IMR-90 (cell line): ENCODE measurements around the gene IGF2BP3. TPM values are rescaled to one million over a fixed set of nuclear protein-coding genes. Genes with fewer than 3 reads are reported as not detected.

ENCODE experiments used
- ATAC-seq: fragments of 200-7000 bp; cut with Tn5 transposase; 2 replicates; pipeline ENCODE4 v1.9.1; 2020; ENCODE audit warnings: low read depth, mild to moderate bottlenecking, moderate library complexity
- BruUV-seq: library from RNA; stranded (reverse); fragments of 400-500 nt; replicated peaks from 2 replicates; lab custom pipeline; 2021; lab: Mats Ljungman, UMichigan
- CTCF ChIA-PET: fragments of 300-600 bp; formaldehyde crosslinking; extraction: SDS; loops from one replicate; lab custom pipeline; 2021; ENCODE audit warnings: antibody characterized with exemption; lab: Yijun Ruan, JAX
- POLR2A ChIA-PET: fragments of 300-600 bp; sonication (Branson Sonifier 250); formaldehyde crosslinking; loops from one replicate; lab custom pipeline; 2022; ENCODE audit warnings: antibody characterized with exemption; ENCODE audit not compliant: unreplicated experiment; lab: Charles Lee
- DNase-seq: peaks from one replicate; pipeline ENCODE4 v3.0.0; 2013
- H2AFZ ChIP-seq: replicated peaks from 2 replicates; pipeline ENCODE3; 2013; ENCODE audit warnings: low read length, mild to moderate bottlenecking; ENCODE audit not compliant: poor library complexity
- H2AK5ac ChIP-seq: 2 replicates; pipeline ENCODE4 v1.6.1; 2013; ENCODE audit warnings: low read depth, low read length, inconsistent platforms
- H2AK9ac ChIP-seq: replicated peaks from 2 replicates; pipeline ENCODE3; 2013; ENCODE audit warnings: mild to moderate bottlenecking, low read depth, low read length, moderate library complexity; ENCODE audit not compliant: poor library complexity
- H2BK120ac ChIP-seq: 2 replicates; pipeline ENCODE4 v1.6.1; 2013; ENCODE audit warnings: low read depth, low read length, inconsistent platforms
- H2BK15ac ChIP-seq: 3 replicates; pipeline ENCODE4 v1.6.1; 2013; ENCODE audit warnings: low read depth, low read length, inconsistent platforms
- H2BK20ac ChIP-seq: 2 replicates; pipeline ENCODE4 v1.6.1; 2013; ENCODE audit warnings: low read depth, mild to moderate bottlenecking, inconsistent platforms, low read length, moderate library complexity
- H2BK5ac ChIP-seq: 2 replicates; pipeline ENCODE4 v1.6.1; 2013; ENCODE audit warnings: mild to moderate bottlenecking, low read depth, low read length, inconsistent platforms; ENCODE audit not compliant: poor library complexity, severe bottlenecking
- H3K14ac ChIP-seq: replicated peaks from 2 replicates; pipeline ENCODE4 v1.6.1; 2013; ENCODE audit warnings: low read depth, low read length, inconsistent platforms
- H3K18ac ChIP-seq: 2 replicates; pipeline ENCODE4 v1.6.1; 2013; ENCODE audit warnings: low read depth, low read length, control low read depth
- H3K23ac ChIP-seq: 2 replicates; pipeline ENCODE4 v1.6.1; 2013; ENCODE audit warnings: low read depth, low read length, inconsistent platforms
- H3K27ac ChIP-seq: 2 replicates; pipeline ENCODE4 v1.5.1; 2013; ENCODE audit warnings: mild to moderate bottlenecking, control low read depth, low read length; ENCODE audit not compliant: insufficient read depth
- H3K27me3 ChIP-seq: 2 replicates; pipeline ENCODE4 v1.6.1; 2013; ENCODE audit warnings: low read length; ENCODE audit not compliant: control insufficient read depth, insufficient read depth
- H3K36me3 ChIP-seq: 2 replicates; pipeline ENCODE4 v1.6.1; 2013; ENCODE audit warnings: low read length, mixed read lengths; ENCODE audit not compliant: control insufficient read depth, insufficient read depth
- H3K4ac ChIP-seq: 2 replicates; pipeline ENCODE4 v1.6.1; 2013; ENCODE audit warnings: low read depth, low read length, inconsistent platforms
- H3K4me1 ChIP-seq: 2 replicates; pipeline ENCODE4 v1.6.1; 2013; ENCODE audit warnings: low read length, mixed read lengths; ENCODE audit not compliant: control insufficient read depth, insufficient read depth
- H3K4me2 ChIP-seq: 2 replicates; pipeline ENCODE4 v1.6.1; 2013; ENCODE audit warnings: low read depth, mild to moderate bottlenecking, control low read depth, low read length, moderate library complexity
- H3K4me3 ChIP-seq: 2 replicates; pipeline ENCODE4 v1.5.1; 2013; ENCODE audit warnings: low read depth, mild to moderate bottlenecking, control low read depth, low read length, moderate library complexity; ENCODE audit not compliant: insufficient read depth
- H3K56ac ChIP-seq: 2 replicates; pipeline ENCODE4 v1.6.1; 2013; ENCODE audit warnings: low read length, inconsistent platforms; ENCODE audit not compliant: insufficient read depth; ENCODE audit errors: extremely low read depth
- H3K79me1 ChIP-seq, 2 experiments: 2 replicates each; pipeline ENCODE4 v1.6.1; 2013; ENCODE audit warnings: low read length in 2 of 2, inconsistent platforms in 1 of 2, low read depth in 1 of 2
- H3K9ac ChIP-seq: 2 replicates; pipeline ENCODE4 v1.6.1; 2013; ENCODE audit warnings: low read depth, low read length, control low read depth
- H3K9me1 ChIP-seq: 2 replicates; pipeline ENCODE4 v1.6.1; 2013; ENCODE audit warnings: low read length, inconsistent platforms; ENCODE audit not compliant: insufficient read depth
- H3K9me3 ChIP-seq: 2 replicates; pipeline ENCODE4 v1.6.1; 2013; ENCODE audit warnings: low read length; ENCODE audit not compliant: control insufficient read depth, insufficient read depth
- H4K20me1 ChIP-seq: 2 replicates; pipeline ENCODE4 v1.6.1; 2013; ENCODE audit warnings: low read length, inconsistent platforms; ENCODE audit not compliant: insufficient read depth
- H4K5ac ChIP-seq: 2 replicates; pipeline ENCODE4 v1.6.1; 2013; ENCODE audit warnings: mild to moderate bottlenecking, low read depth, low read length, control low read depth
- H4K8ac ChIP-seq, 2 experiments: 2 replicates each; pipeline ENCODE4 v1.6.1; 2013; ENCODE audit warnings: low read depth in 2 of 2, low read length in 2 of 2, control low read depth in 1 of 2, inconsistent platforms in 1 of 2
- H4K91ac ChIP-seq: 2 replicates; pipeline ENCODE4 v1.6.1; 2013; ENCODE audit warnings: low read depth, low read length, inconsistent platforms; ENCODE audit not compliant: insufficient read depth
- BHLHE40 ChIP-seq: fragments of 150-350 bp; IDR thresholded peaks from 2 replicates; pipeline ENCODE4 v1.6.1; 2016; ENCODE audit warnings: mild to moderate bottlenecking, low read depth, low read length
- CEBPB ChIP-seq: IDR thresholded peaks from 2 replicates; pipeline ENCODE4 v1.6.1; 2012; ENCODE audit warnings: low read depth, low read length, improper control_type of control experiment
- MAFK ChIP-seq: IDR thresholded peaks from 2 replicates; pipeline ENCODE4 v1.6.1; 2012; ENCODE audit warnings: low read depth, low read length, improper control_type of control experiment
- MXI1 ChIP-seq: IDR thresholded peaks from 2 replicates; pipeline ENCODE4 v1.6.1; 2012; ENCODE audit warnings: low read depth, mild to moderate bottlenecking, low read length, moderate library complexity, borderline replicate concordance
- RAD21 ChIP-seq: IDR thresholded peaks from 2 replicates; pipeline ENCODE4 v1.6.1; 2012; ENCODE audit warnings: low read length, improper control_type of control experiment
- RCOR1 ChIP-seq: IDR thresholded peaks from 2 replicates; pipeline ENCODE4 v1.6.1; 2012; ENCODE audit warnings: mild to moderate bottlenecking, low read length, improper control_type of control experiment; ENCODE audit not compliant: insufficient replicate concordance
- RFX5 ChIP-seq: IDR thresholded peaks from 2 replicates; pipeline ENCODE4 v1.8.0; 2012; ENCODE audit warnings: low read depth, mild to moderate bottlenecking, low read length, moderate library complexity
- SMC3 ChIP-seq: fragments of 150-350 bp; IDR thresholded peaks from 2 replicates; pipeline ENCODE4 v1.6.1; 2016; ENCODE audit warnings: low read depth, mild to moderate bottlenecking, antibody characterized with exemption, low read length, moderate library complexity
- WGBS, 2 experiments: methylation state at CpG; one replicate each; pipeline versions ENCODE4 v1.1.5 to v1.1.7; 2013; ENCODE audit warnings: missing lambda C conversion rate in 2 of 2; ENCODE audit not compliant: insufficient read length in 1 of 2; ENCODE audit errors: extremely low coverage in 2 of 2; 5-methylcytosine and 5-hydroxymethylcytosine counted together
- dilution Hi-C: fragments of 300-500 bp; cut with HindIII; formaldehyde crosslinking; loops from one replicate; pipeline ENCODE4 v1.14.3; 2018; ENCODE audit warnings: low sequenced_read_pairs; ENCODE audit not compliant: unreplicated experiment
- in situ Hi-C: fragments of 300-500 bp; cut with MboI; formaldehyde crosslinking; loops from 3 replicates; pipeline ENCODE4 v1.14.3; 2019; ENCODE audit warnings: low sequenced_read_pairs, inconsistent platforms, mixed read lengths
- intact Hi-C: fragments of 100-400 bp; cut with micrococcal nuclease; formaldehyde crosslinking; loops from 2 replicates; pipeline ENCODE4 v1.10.0; 2022
- polyA plus RNA-seq, 3 experiments: library from polyadenylated mRNA; depleted of rRNA; stranded (reverse); fragments of >200 nt; gene quantifications; 2 replicates each; pipeline ENCODE4 v1.2.3, GENCODE V29; 2012; ENCODE audit warnings: low replicate concordance in 1 of 3
- total RNA-seq: library from RNA; depleted of rRNA; stranded (reverse); fragments of >200 nt; gene quantifications from 2 replicates; pipeline ENCODE4 v1.2.3, GENCODE V29; 2012

The IGF2BP3 gene
- total and polyA plus RNA-seq, 2 of the 4 experiments (the other 2 are of a cell fraction) = 50.9 to 59.3 TPM

DNA sequence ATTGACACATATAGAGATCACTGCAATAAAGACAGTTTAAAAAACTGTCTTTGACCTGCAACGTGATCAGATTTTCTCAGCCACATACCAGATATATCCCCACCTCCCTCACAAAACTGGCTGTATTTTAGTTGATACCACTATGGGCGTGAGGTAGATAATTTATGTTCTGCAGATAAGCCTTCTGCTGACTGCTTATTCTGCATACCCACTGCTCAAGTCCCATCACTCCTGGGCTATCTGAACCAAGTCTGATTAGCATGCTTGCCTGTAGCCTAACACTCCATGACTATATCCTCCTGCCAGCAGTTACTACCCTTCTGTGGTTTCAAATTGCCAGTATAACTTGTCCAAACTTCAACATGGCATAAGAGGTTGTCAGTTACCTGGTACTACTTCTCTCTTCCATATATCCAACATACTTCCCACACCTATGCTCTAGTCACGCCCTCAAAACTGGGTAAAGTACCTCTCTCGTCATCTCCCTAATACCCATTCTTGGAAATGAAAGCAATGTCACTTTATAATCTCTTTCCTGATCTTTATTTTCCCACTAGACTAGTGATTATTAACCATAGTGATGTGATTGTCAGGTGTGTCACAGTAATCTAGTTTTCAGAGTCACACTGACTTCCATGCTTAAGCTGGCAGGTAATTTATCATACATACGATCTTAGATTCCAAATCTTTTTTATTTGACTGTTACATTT is 100.4 kb downstream of the IGF2BP3 start:
- DNase-seq (no peak), ATAC-seq (no peak)
- no peak overlapping the region for H3K4ac ChIP-seq
- peaks cover 35% of the 10 kb centered on the region; the same call in 1 of the 2 replicates for H4K20me1 ChIP-seq
- H4K91ac ChIP-seq = no peak overlapping the region
- peaks cover 13% of the 10 kb centered on the region for H3K4me1 ChIP-seq
- H3K9me1 ChIP-seq = peaks cover 16% of the 10 kb centered on the region
- no peak overlapping the region for H3K14ac ChIP-seq
- BruUV-seq = no TSS peak
- CTCF ChIA-PET = no interaction called here
- no peak overlapping the region for H2BK20ac ChIP-seq
- no CpG with 5 or more reads among the region's 5 CpGs for WGBS, 2 experiments
- no peak overlapping the region for H2BK15ac ChIP-seq
- H3K4me3 ChIP-seq = no peak overlapping the region
- no peak overlapping the region for H3K27ac ChIP-seq
- TF ChIP-seq BHLHE40 = no peak
- no peak for TF ChIP-seq RCOR1
- TF ChIP-seq RFX5 = no peak
- no peak for TF ChIP-seq RAD21
- no peak for TF ChIP-seq MAFK
- no peak for TF ChIP-seq SMC3
- TF ChIP-seq CEBPB = no peak
- TF ChIP-seq MXI1 = no peak
- H2AK5ac ChIP-seq = no peak overlapping the region
- no peak overlapping the region for H3K4me2 ChIP-seq
- H3K23ac ChIP-seq = no peak overlapping the region
- no peak overlapping the region for H4K5ac ChIP-seq
- no peak overlapping the region for H2AFZ ChIP-seq
- in situ Hi-C loops = no loop called here
- H2BK120ac ChIP-seq = no peak overlapping the region
- no peak overlapping the region for H2AK9ac ChIP-seq
- no peak overlapping the region for H3K56ac ChIP-seq
- H3K27me3 ChIP-seq = no peaks in the 10 kb centered on the region
- H3K9ac ChIP-seq = no peak overlapping the region
- H2BK5ac ChIP-seq = no peak overlapping the region
- intact Hi-C loops = no loop called here
- H3K79me1 ChIP-seq = peaks cover 51 to 73% of the 10 kb centered on the region in 2 experiments
- no peaks in the 10 kb centered on the region for H3K9me3 ChIP-seq
- POLR2A ChIA-PET = no interaction called here
- H3K18ac ChIP-seq = no peak overlapping the region
- no peak overlapping the region for H4K8ac ChIP-seq
- dilution Hi-C loops = no loop called here
- H3K36me3 ChIP-seq = peaks cover 8% of the 10 kb centered on the region
